ENCODE data around the gene PCYT2. TPM values are rescaled to one million over a fixed set of nuclear protein-coding genes. Genes with fewer than 3 reads are reported as not detected.

PCYT2 gene
- polyA plus RNA-seq, 3 donors = 30.4 to 76.4 (median 54.3) TPM

DNA sequence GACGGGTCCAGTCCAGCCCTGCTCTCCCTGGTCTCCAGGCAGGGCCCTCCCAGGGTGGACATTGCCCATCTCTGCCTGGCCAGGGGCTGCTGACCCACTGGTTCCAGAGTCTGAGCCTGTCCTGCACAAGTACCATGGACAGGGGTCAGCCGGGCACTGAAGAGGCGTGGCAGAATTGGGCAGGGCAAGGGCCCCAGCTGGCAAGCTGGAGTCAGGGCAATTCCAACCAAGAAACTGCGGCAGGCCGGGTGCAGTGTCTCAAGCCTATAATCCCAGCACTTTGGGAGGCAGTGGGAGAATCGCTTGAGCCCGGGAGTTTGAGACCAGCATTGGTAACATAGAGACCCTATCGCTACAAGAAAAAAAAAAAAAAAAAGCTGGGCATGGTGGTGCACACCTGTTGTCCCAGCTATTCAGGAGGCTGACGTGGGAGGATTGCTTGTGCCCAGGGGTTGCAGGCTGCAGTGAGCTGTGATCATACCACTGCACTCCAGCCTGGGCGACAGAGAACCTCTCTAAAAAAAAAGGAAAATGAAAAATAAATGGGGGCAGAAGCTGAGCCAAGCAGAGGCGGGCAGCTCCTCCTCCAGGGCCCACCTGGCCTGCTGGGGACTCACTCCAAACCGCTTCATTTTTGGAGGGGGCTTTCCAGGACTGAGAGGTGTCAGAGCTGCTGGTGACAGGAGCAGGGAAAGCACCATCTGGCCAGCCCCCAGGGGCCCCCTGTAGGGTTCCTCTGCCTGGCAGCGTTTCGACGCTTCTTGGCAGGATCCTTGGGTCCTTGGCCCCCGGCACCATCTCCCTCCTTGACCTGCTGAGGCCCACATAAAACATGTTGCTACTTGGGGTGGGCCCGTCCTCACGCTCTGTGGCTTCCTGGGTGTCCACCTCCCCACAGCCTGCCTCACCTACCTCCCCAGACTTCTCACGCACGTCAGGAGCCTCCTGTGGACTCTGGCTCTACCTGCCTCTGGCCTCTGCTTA lies 19.2 kb upstream of the PCYT2 start:
- WGBS, 3 donors = 64 to 67% (median 67%) methylated on average over 20 of the region's 20 CpGs
- H3K27ac ChIP-seq (ENCODE audit: low read depth, low read length) = no peak overlapping the region

GRCh38 chr17:81929253-81930141 lies 18.3 kb upstream of the PCYT2 start:
- WGBS, 3 donors = 90 to 91% (median 91%) methylated on average over 30 to 31 of the region's 31 CpGs
- H3K27ac ChIP-seq (ENCODE audit: low read depth, low read length) = no peak overlapping the region

GRCh38 chr17:81928544-81929252 lies 17.5 kb upstream of the PCYT2 start:
- H3K27ac ChIP-seq (ENCODE audit: low read depth, low read length) = no peak overlapping the region
- 33 to 41% (median 37%) methylated on average over 43 to 44 of the region's 44 CpGs for WGBS, 3 donors

DNA sequence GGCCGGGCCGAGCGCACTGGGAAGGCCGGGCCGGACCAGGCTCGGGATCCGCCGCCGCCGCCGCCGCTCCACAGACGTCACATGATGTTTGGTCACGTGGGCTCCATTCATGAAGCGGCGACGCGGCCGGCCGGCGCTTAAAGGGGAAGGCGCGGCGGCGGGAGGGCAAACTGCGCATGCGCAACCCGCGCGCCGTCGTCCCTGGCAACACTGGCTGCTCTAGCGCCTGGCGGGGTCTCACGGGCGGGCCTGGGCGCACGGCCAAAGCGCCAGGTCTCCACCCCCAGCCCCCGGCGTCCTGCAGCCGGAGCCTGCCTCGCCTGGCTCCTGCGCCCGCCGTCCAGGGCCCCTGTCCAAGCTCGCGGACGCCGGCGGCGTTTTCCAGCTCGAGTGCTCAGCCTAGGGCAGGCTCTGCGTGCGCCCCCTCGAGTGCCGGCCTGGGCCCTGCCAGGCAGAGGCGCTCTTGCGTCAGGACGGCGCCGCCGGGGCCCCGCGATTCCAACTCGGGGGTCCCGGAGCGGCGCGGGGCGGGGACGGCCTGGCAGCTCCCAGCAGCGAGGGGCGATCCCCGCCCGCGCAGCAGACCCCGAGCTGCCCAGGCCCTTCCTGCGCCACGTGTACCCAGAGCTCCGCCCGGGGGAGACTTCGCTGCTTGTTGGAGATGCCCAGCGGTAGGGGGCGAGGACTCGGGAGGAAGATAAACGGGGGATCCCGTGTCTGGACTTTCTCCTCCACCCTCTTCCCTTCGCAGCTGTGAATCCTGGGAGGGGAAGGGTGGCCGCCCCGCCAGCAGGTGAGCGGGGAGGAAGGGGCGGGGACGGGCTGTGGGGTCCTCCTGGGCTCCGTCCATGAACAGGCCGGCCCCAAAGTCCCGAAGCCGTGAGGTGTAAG lies 16.7 kb upstream of the PCYT2 start, which contains the start of gene MAFG:
Gene MAFG, minus strand, starts transcription at position 83 of the 891 bp plus-strand sequence. CDS start 4,550 bp downstream, outside the sequence.
- WGBS, 3 donors = 1% methylated on average over 76 to 98 of the region's 98 CpGs
- H3K27ac ChIP-seq (ENCODE audit: low read depth, low read length) = peak within 1 kb of the TSS; percentile 83

DNA sequence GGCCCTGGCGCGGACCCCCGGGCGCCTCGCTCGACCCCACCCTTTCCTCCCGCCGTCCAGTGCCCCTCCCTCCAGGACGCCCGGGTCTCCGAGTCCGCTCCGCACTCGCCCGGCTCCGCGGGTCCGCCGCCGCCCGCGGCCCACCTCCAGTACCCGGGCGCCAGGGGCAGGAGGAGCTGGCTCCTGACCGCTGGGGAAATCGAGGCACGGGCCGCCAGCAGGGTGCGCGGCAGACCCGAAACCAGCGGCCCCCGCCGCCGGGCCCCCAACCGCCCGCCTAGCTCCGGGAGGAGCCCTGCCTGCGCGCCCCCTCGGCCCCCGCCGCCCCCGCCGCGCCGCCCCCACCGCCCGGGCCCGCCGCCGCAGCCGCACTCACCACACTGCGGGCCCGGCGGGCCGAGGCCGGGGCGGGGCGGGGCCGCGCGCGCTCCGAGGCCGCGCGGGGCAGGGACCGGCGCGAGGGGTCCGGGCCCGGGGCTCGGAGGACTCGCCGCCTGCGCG lies 16.0 kb upstream of the PCYT2 start:
- WGBS, 3 donors = 0 to 1% (median 0%) methylated on average over 18 to 70 of the region's 78 CpGs
- H3K27ac ChIP-seq (ENCODE audit: low read depth, low read length) = peak overlapping the region; percentile 83

- 0 to 1% (median 1%) methylated on average over 35 to 46 of the region's 46 CpGs for WGBS, 3 donors
- peak overlapping the region; percentile 83 for H3K27ac ChIP-seq (ENCODE audit: low read depth, low read length)
Measured at GRCh38 chr17:81926451-81927151, 15.4 kb upstream of the PCYT2 start.

DNA sequence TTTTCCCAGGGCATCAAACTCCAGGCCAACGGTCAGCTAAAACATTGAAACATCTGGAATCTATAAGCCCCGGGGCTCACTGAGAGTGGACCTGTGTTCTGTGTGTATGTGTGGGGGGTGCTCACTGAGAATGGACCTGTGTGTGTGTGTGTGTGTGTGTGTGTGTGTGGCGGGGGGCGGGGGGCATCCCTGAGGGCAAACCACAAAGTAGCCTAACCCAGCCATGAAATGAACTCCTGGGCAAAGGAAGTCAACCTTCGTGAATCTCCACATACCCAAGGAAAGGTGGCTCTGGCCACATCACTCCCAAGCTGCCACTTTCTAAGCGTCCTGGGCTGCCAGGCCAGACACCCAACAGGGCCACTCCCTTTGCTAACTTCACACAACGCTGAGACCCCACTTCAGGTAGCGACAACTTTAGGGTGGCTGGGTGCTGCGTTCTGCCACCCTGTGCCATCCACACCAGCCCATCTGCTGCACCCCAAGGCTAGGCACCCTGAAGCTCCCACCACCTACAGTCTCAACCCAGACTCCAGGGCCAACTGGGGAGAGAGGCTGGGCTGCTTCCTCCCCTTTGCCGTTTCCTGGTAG lies 14.8 kb upstream of the PCYT2 start:
- H3K27ac ChIP-seq (ENCODE audit: low read depth, low read length) = peak overlapping the region; percentile 56
- WGBS, 3 donors = 51 to 58% (median 54%) methylated on average over 10 of the region's 10 CpGs

- 57 to 71% (median 60%) methylated on average over 21 of the region's 21 CpGs for WGBS, 3 donors
- no peak overlapping the region for H3K27ac ChIP-seq (ENCODE audit: low read depth, low read length)
Measured at GRCh38 chr17:81924557-81925532, 13.6 kb upstream of the PCYT2 start.

DNA sequence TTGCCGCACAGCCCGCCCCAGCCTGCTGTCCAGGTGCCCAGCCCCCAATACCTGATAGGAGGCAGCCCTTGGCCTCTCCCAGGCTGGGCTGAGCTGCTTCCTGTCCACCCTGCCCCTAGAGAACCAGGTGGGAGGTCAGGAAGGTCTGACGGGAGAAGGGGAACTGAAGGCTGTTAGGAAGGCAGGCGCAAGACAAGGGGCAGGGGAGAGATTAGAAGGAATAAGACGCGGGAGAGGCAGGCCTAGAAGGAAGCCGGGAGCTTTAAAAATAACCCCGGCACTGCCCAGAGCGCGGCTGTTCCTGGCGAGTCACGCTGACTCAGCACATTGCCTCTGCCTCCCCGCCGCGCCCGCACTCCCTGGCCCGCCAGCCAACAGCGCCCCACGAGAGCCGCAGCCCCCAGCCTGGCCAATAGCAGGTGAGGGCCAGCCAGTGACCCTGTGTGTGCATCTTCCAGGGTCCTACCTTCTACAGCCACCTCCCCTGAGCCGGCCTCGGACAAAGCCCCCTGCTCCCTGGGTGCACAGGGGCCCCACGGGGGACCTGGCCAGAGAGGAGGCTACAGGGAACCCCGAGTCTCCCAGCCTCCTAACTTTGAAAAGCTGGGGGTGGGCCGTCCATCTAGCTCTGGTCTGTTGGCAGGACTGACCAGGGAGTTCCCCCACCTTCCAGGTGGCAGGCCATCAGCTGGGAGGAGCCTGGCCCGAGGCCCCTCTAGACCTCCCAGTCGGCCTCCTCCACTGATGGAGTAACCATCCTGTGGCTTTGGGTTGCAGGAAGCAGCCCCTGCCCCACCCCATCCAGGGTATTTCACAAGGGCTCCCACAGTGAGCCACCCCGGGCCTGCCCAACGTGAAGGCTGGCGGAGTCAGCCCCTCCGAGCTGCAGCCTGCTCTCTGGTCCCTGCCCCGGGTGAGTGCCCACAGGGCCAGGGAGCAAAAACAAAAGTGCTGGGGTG lies 12.4 kb upstream of the PCYT2 start:
- WGBS, 3 donors = 16 to 28% (median 18%) methylated on average over 31 to 32 of the region's 32 CpGs
- H3K27ac ChIP-seq (ENCODE audit: low read depth, low read length) = no peak overlapping the region

GRCh38 chr17:81922566-81923301 lies 11.5 kb upstream of the PCYT2 start:
- 86 to 91% (median 86%) methylated on average over 46 to 58 of the region's 58 CpGs for WGBS, 3 donors
- H3K27ac ChIP-seq (ENCODE audit: low read depth, low read length) = no peak overlapping the region

- no peak overlapping the region for H3K27ac ChIP-seq (ENCODE audit: low read depth, low read length)
Measured at GRCh38 chr17:81921996-81922565, 10.9 kb upstream of the PCYT2 start.

GRCh38 chr17:81921537-81921862 lies 10.3 kb upstream of the PCYT2 start:
- no peak overlapping the region for H3K27ac ChIP-seq (ENCODE audit: low read depth, low read length)
- 66 to 92% (median 67%) methylated on average over 3 of the region's 3 CpGs for WGBS, 3 donors

More at GRCh38 chr17:81921996-81922565, 10.9 kb upstream of the PCYT2 start:
- WGBS, 3 donors = 89 to 93% (median 93%) methylated on average over 23 of the region's 23 CpGs
